Activated naive CD4-positive, alpha-beta T cell treated with anti-CD3 and anti-CD28 coated beads, Interleukin-2, amount 10 ng/mL, durations not matched to agents 7 days and 5 days (primary cell): ENCODE results near the gene FOXP1.

Source experiments
- CTCF ChIA-PET: fragments of 350-600 bp; sonication (Branson Sonifier 250); formaldehyde crosslinking; loops from one replicate; lab custom pipeline; 2021; ENCODE audit warnings: antibody characterized with exemption; lab: Charles Lee
- DNase-seq: peaks from one replicate; pipeline ENCODE4 v3.0.0-alpha.2; 2020
- H3K27ac Mint-ChIP-seq: one replicate; pipeline ENCODE4 v1.8.0; 2021; ENCODE audit warnings: mild to moderate bottlenecking, moderate library complexity, mixed read lengths
- H3K27me3 Mint-ChIP-seq: one replicate; pipeline ENCODE4 v1.8.0; 2021; ENCODE audit warnings: mild to moderate bottlenecking, mixed read lengths
- H3K36me3 Mint-ChIP-seq: one replicate; pipeline ENCODE4 v1.8.0; 2021; ENCODE audit warnings: mixed read lengths
- H3K4me1 Mint-ChIP-seq: one replicate; pipeline ENCODE4 v1.8.0; 2021; ENCODE audit warnings: mixed read lengths
- H3K4me3 Mint-ChIP-seq: one replicate; pipeline ENCODE4 v1.8.0; 2021; ENCODE audit warnings: mild to moderate bottlenecking, moderate library complexity, mixed read lengths
- H3K9me3 Mint-ChIP-seq: one replicate; pipeline ENCODE4 v1.8.0; 2021; ENCODE audit warnings: mixed read lengths

FOXP1 gene

GRCh38 chr3:71166339-71167240 is 416.9 kb downstream of the FOXP1 start:
- peaks cover 12% of the 10 kb centered on the region for H3K36me3 Mint-ChIP-seq
- H3K27ac Mint-ChIP-seq = no peak overlapping the region
- peaks cover 3% of the 10 kb centered on the region for H3K9me3 Mint-ChIP-seq
- CTCF ChIA-PET = no interaction called here
- H3K4me1 Mint-ChIP-seq = peaks cover under 1% of the 10 kb centered on the region
- no peak for DNase-seq
- H3K4me3 Mint-ChIP-seq = no peak overlapping the region
- no peaks in the 10 kb centered on the region for H3K27me3 Mint-ChIP-seq

- H3K27me3 Mint-ChIP-seq = no peaks in the 10 kb centered on the region
- H3K27ac Mint-ChIP-seq = no peak overlapping the region
- CTCF ChIA-PET = interaction anchor here (0.8 kb wide), 1 partner anchor 12 kb away, joined by 3 read pairs; no protein-coding TSS in a partner anchor
- H3K9me3 Mint-ChIP-seq = peaks cover 9% of the 10 kb centered on the region
- H3K4me1 Mint-ChIP-seq = peaks cover 11% of the 10 kb centered on the region
- H3K4me3 Mint-ChIP-seq = no peak overlapping the region
- peaks cover 22% of the 10 kb centered on the region for H3K36me3 Mint-ChIP-seq
- no peak for DNase-seq
Observed at GRCh38 chr3:71164881-71165280, 418.6 kb downstream of the FOXP1 start.

GRCh38 chr3:71163198-71163918 is 420.2 kb downstream of the FOXP1 start:
- Mint-ChIP-seq H3K4me3 (no peak overlapping the region), H3K36me3 (peaks cover 22% of the 10 kb centered on the region), H3K27ac (no peak overlapping the region), H3K4me1 (peaks cover 11% of the 10 kb centered on the region), H3K9me3 (peaks cover 9% of the 10 kb centered on the region), H3K27me3 (no peaks in the 10 kb centered on the region)
- DNase-seq = no peak
- CTCF ChIA-PET = no interaction called here

- Mint-ChIP-seq H3K4me3 (no peak overlapping the region), H3K4me1 (peaks cover 11% of the 10 kb centered on the region), H3K9me3 (peaks cover 9% of the 10 kb centered on the region), H3K27me3 (no peaks in the 10 kb centered on the region), H3K36me3 (peaks cover 21% of the 10 kb centered on the region), H3K27ac (no peak overlapping the region)
- DNase-seq = no peak
- CTCF ChIA-PET = interaction anchor here (0.7 kb wide), 1 partner anchor 17 kb away, joined by 3 read pairs; no protein-coding TSS in a partner anchor
Observed at GRCh38 chr3:71162221-71162620, 421.3 kb downstream of the FOXP1 start.

- DNase-seq = no peak
- Mint-ChIP-seq H3K4me1 (peaks cover 16% of the 10 kb centered on the region), H3K36me3 (peaks cover 12% of the 10 kb centered on the region), H3K4me3 (no peak overlapping the region), H3K27me3 (no peaks in the 10 kb centered on the region), H3K9me3 (peaks cover 8% of the 10 kb centered on the region), H3K27ac (no peak overlapping the region)
- CTCF ChIA-PET = interaction anchor here (0.7 kb wide), 1 partner anchor 18 kb away, joined by 3 read pairs; no protein-coding TSS in a partner anchor
Observed at GRCh38 chr3:71160785-71161546, 422.6 kb downstream of the FOXP1 start.

GRCh38 chr3:71156062-71156665 is 427.4 kb downstream of the FOXP1 start:
- DNase-seq = no peak
- Mint-ChIP-seq H3K27me3 (no peaks in the 10 kb centered on the region), H3K27ac (peak overlapping the region; percentile 35), H3K9me3 (peaks cover 4% of the 10 kb centered on the region), H3K4me3 (no peak overlapping the region), H3K36me3 (peaks cover 9% of the 10 kb centered on the region), H3K4me1 (peaks cover 11% of the 10 kb centered on the region)
- CTCF ChIA-PET = no interaction called here

- no peaks in the 10 kb centered on the region for H3K27me3 Mint-ChIP-seq
- no peak for DNase-seq
- H3K4me1 Mint-ChIP-seq = peaks cover 18% of the 10 kb centered on the region
- no peak overlapping the region for H3K4me3 Mint-ChIP-seq
- peaks cover 2% of the 10 kb centered on the region for H3K36me3 Mint-ChIP-seq
- H3K9me3 Mint-ChIP-seq = no peaks in the 10 kb centered on the region
- H3K27ac Mint-ChIP-seq = no peak overlapping the region
- CTCF ChIA-PET = no interaction called here
Observed at GRCh38 chr3:71154846-71155245, 428.7 kb downstream of the FOXP1 start.

GRCh38 chr3:71153713-71154112 is 429.8 kb downstream of the FOXP1 start:
- H3K4me3 Mint-ChIP-seq = no peak overlapping the region
- H3K4me1 Mint-ChIP-seq = peaks cover 22% of the 10 kb centered on the region
- H3K36me3 Mint-ChIP-seq = peaks cover 2% of the 10 kb centered on the region
- no peaks in the 10 kb centered on the region for H3K27me3 Mint-ChIP-seq
- DNase-seq = no peak
- CTCF ChIA-PET = interaction anchor here (0.7 kb wide), 1 partner anchor 11 kb away, joined by 3 read pairs; no protein-coding TSS in a partner anchor
- H3K9me3 Mint-ChIP-seq = no peaks in the 10 kb centered on the region
- no peak overlapping the region for H3K27ac Mint-ChIP-seq

- Mint-ChIP-seq H3K4me1 (peaks cover 22% of the 10 kb centered on the region), H3K27ac (no peak overlapping the region), H3K4me3 (no peak overlapping the region), H3K27me3 (no peaks in the 10 kb centered on the region), H3K36me3 (peaks cover 2% of the 10 kb centered on the region), H3K9me3 (no peaks in the 10 kb centered on the region)
- CTCF ChIA-PET = interaction anchor here (0.7 kb wide), 1 partner anchor 11 kb away, joined by 3 read pairs; no protein-coding TSS in a partner anchor
- no peak for DNase-seq
Observed at GRCh38 chr3:71152892-71153265, 430.6 kb downstream of the FOXP1 start.

GRCh38 chr3:71152039-71152891 is 431.3 kb downstream of the FOXP1 start:
- Mint-ChIP-seq H3K27ac (no peak overlapping the region), H3K4me1 (peaks cover 22% of the 10 kb centered on the region), H3K27me3 (no peaks in the 10 kb centered on the region), H3K4me3 (no peak overlapping the region), H3K9me3 (no peaks in the 10 kb centered on the region), H3K36me3 (peaks cover 2% of the 10 kb centered on the region)
- DNase-seq = no peak
- CTCF ChIA-PET = no interaction called here

GRCh38 chr3:71149959-71150954 is 433.3 kb downstream of the FOXP1 start:
- no peaks in the 10 kb centered on the region for H3K9me3 Mint-ChIP-seq
- H3K4me3 Mint-ChIP-seq = no peak overlapping the region
- no peak for DNase-seq
- peaks cover 17% of the 10 kb centered on the region for H3K4me1 Mint-ChIP-seq
- CTCF ChIA-PET = no interaction called here
- no peaks in the 10 kb centered on the region for H3K36me3 Mint-ChIP-seq
- H3K27me3 Mint-ChIP-seq = no peaks in the 10 kb centered on the region
- H3K27ac Mint-ChIP-seq = no peak overlapping the region

GRCh38 chr3:71148455-71149060 is 435.0 kb downstream of the FOXP1 start:
- H3K9me3 Mint-ChIP-seq = no peaks in the 10 kb centered on the region
- CTCF ChIA-PET = no interaction called here
- no peak overlapping the region for H3K4me3 Mint-ChIP-seq
- H3K27ac Mint-ChIP-seq = no peak overlapping the region
- no peaks in the 10 kb centered on the region for H3K27me3 Mint-ChIP-seq
- no peaks in the 10 kb centered on the region for H3K36me3 Mint-ChIP-seq
- no peak for DNase-seq
- H3K4me1 Mint-ChIP-seq = peaks cover 17% of the 10 kb centered on the region
